ENCODE data around the gene CRADD. TPM values are rescaled to one million over a fixed set of nuclear protein-coding genes. Genes with fewer than 3 reads are reported as not detected.

CRADD gene
- total and polyA plus RNA-seq, 2 donors (not counting 1 experiment from before 2014, with no cell fraction given): 5.8 to 15.1 TPM

GRCh38 chr12:93882763-93883162 lies 205.6 kb downstream of the CRADD start:
- H3K4me2 ChIP-seq (replicated peaks; ENCODE audit: low read depth, low read length, poor library complexity, severe bottlenecking): no peak overlapping the region
- no peaks in the 10 kb centered on the region for H3K27me3 ChIP-seq (replicated peaks in 1 of 4; ENCODE audit: control extremely low read depth in 1 of 4, control insufficient read depth in 3 of 4, insufficient read depth in 4 of 4, low read length in 3 of 4)
- H4K20me1 ChIP-seq (ENCODE audit: control insufficient read depth, insufficient read depth, low read length, poor library complexity, severe bottlenecking): no peaks in the 10 kb centered on the region
- DNase-seq (no peak), ATAC-seq (ENCODE audit: low read depth) (no peak)
- POLR2A ChIA-PET: no interaction called here
- WGBS (ENCODE audit: insufficient coverage): no CpG with 5 or more reads among the region's 3 CpGs
- H3K36me3 ChIP-seq (replicated peaks in 1 of 2; ENCODE audit: control extremely low read depth in 1 of 2, control insufficient read depth in 1 of 2, extremely low read depth in 1 of 2, insufficient read depth in 2 of 2, low read length in 1 of 2): no peaks in the 10 kb centered on the region
- no peak overlapping the region for H3K27ac Mint-ChIP-seq
- H3K4me3 ChIP-seq (ENCODE audit: control extremely low read depth in 1 of 5, extremely low read depth in 1 of 5, insufficient read depth in 1 of 5, low read depth in 2 of 5, low read length in 4 of 5): no peak overlapping the region
- TF ChIP-seq CTCF (IDR thresholded peaks at IDR 0.05) (no peak), EZH2 (IDR thresholded peaks at IDR 0.05; ENCODE audit: borderline replicate concordance, insufficient read depth, low read depth, low read length, poor library complexity, severe bottlenecking) (no peak)
- H3K9me3 Mint-ChIP-seq (ENCODE audit: insufficient read depth): no peaks in the 10 kb centered on the region
- intact Hi-C loops (cut with micrococcal nuclease): no loop called here
- no peak overlapping the region for H2AFZ ChIP-seq (ENCODE audit: insufficient read depth, low read depth, low read length, poor library complexity, severe bottlenecking)
- H3K9me3 ChIP-seq (ENCODE audit: control extremely low read depth in 1 of 3, control insufficient read depth in 2 of 3, insufficient read depth in 1 of 3, low read length in 2 of 3): peaks cover 0 to 3% (median 0%) of the 10 kb centered on the region in 3 donors
- H3K9ac ChIP-seq (ENCODE audit: low read length): no peak overlapping the region
- no peaks in the 10 kb centered on the region for H3K27me3 Mint-ChIP-seq
- no peak overlapping the region for H3K4me3 Mint-ChIP-seq
- no peak overlapping the region for H3K27ac ChIP-seq (ENCODE audit: low read length in 2 of 2)
- H3K4me1 ChIP-seq (ENCODE audit: control insufficient read depth in 2 of 2, insufficient read depth in 2 of 2, low read length in 2 of 2): no peaks in the 10 kb centered on the region
- CTCF ChIA-PET: no interaction called here
- H3K4me1 Mint-ChIP-seq: no peaks in the 10 kb centered on the region
- H3K79me2 ChIP-seq (ENCODE audit: control insufficient read depth, insufficient read depth, low read length): no peaks in the 10 kb centered on the region

GRCh38 chr12:93883436-93884154 lies 206.4 kb downstream of the CRADD start:
- no peak overlapping the region for H3K4me3 ChIP-seq (ENCODE audit: control extremely low read depth in 1 of 5, extremely low read depth in 1 of 5, insufficient read depth in 1 of 5, low read depth in 2 of 5, low read length in 4 of 5)
- no peak for TF ChIP-seq EZH2 (IDR thresholded peaks at IDR 0.05; ENCODE audit: borderline replicate concordance, insufficient read depth, low read depth, low read length, poor library complexity, severe bottlenecking)
- no peak for TF ChIP-seq CTCF (IDR thresholded peaks at IDR 0.05)
- no peak overlapping the region for H3K9ac ChIP-seq (ENCODE audit: low read length)
- ATAC-seq (ENCODE audit: low read depth) (no peak), DNase-seq (no peak)
- peaks cover 0 to under 1% (median 0%) of the 10 kb centered on the region in 3 donors for H3K9me3 ChIP-seq (ENCODE audit: control extremely low read depth in 1 of 3, control insufficient read depth in 2 of 3, insufficient read depth in 1 of 3, low read length in 2 of 3)
- ChIA-PET POLR2A (no interaction called here), CTCF (no interaction called here)
- no peaks in the 10 kb centered on the region for H4K20me1 ChIP-seq (ENCODE audit: control insufficient read depth, insufficient read depth, low read length, poor library complexity, severe bottlenecking)
- H3K4me1 ChIP-seq (ENCODE audit: control insufficient read depth in 2 of 2, insufficient read depth in 2 of 2, low read length in 2 of 2): no peaks in the 10 kb centered on the region
- no peaks in the 10 kb centered on the region for H3K36me3 ChIP-seq (replicated peaks in 1 of 2; ENCODE audit: control extremely low read depth in 1 of 2, control insufficient read depth in 1 of 2, extremely low read depth in 1 of 2, insufficient read depth in 2 of 2, low read length in 1 of 2)
- H3K9me3 Mint-ChIP-seq (ENCODE audit: insufficient read depth): no peaks in the 10 kb centered on the region
- no peaks in the 10 kb centered on the region for H3K4me1 Mint-ChIP-seq
- H3K27me3 Mint-ChIP-seq: no peaks in the 10 kb centered on the region
- H3K4me3 Mint-ChIP-seq: no peak overlapping the region
- no peaks in the 10 kb centered on the region for H3K27me3 ChIP-seq (replicated peaks in 1 of 4; ENCODE audit: control extremely low read depth in 1 of 4, control insufficient read depth in 3 of 4, insufficient read depth in 4 of 4, low read length in 3 of 4)
- H3K4me2 ChIP-seq (replicated peaks; ENCODE audit: low read depth, low read length, poor library complexity, severe bottlenecking): no peak overlapping the region
- WGBS (ENCODE audit: insufficient coverage): 88% methylated on average over 1 of the region's 2 CpGs
- no peaks in the 10 kb centered on the region for H3K79me2 ChIP-seq (ENCODE audit: control insufficient read depth, insufficient read depth, low read length)
- H3K27ac ChIP-seq (ENCODE audit: low read length in 2 of 2): no peak overlapping the region
- H2AFZ ChIP-seq (ENCODE audit: insufficient read depth, low read depth, low read length, poor library complexity, severe bottlenecking): no peak overlapping the region
- H3K27ac Mint-ChIP-seq: no peak overlapping the region
- intact Hi-C loops (cut with micrococcal nuclease): no loop called here
